Lung (tissue), 12 donors: Measurements from ENCODE around the gene LYZL1. TPM values are rescaled to one million over a fixed set of nuclear protein-coding genes. Genes with fewer than 3 reads are reported as not detected.

Experiments
- ATAC-seq: fragments of 200-7000 bp; cut with Tn5 transposase; one replicate; pipeline ENCODE4 v1.9.1; 2020; ENCODE audit warnings: moderate number of reproducible peaks; ENCODE audit not compliant: insufficient read depth, low FRiP score
- DNase-seq, 3 donors: peaks; one replicate each; pipeline ENCODE4 v3.0.0-alpha.2; 2013 to 2017
- H3K27ac ChIP-seq, 2 donors: one replicate each; pipeline ENCODE4 v1.5.1; 2013; ENCODE audit warnings: mild to moderate bottlenecking in 2 of 2, moderate library complexity in 2 of 2, control low read depth in 1 of 2, inconsistent platforms in 1 of 2, low read depth in 1 of 2, low read length in 1 of 2
- H3K27me3 ChIP-seq, 3 donors: one replicate each; pipeline ENCODE4 v1.5.1; 2013; ENCODE audit warnings: low read length in 2 of 3; ENCODE audit not compliant: control insufficient read depth in 3 of 3, insufficient read depth in 3 of 3
- H3K36me3 ChIP-seq, 4 donors: one replicate each; pipeline ENCODE4 v1.5.1; 2013; ENCODE audit warnings: low read length in 4 of 4, mild to moderate bottlenecking in 1 of 4, moderate library complexity in 1 of 4; ENCODE audit not compliant: control insufficient read depth in 4 of 4, insufficient read depth in 4 of 4
- H3K4me1 ChIP-seq, 5 donors: one replicate each; pipeline ENCODE4 v1.5.1; 2013; ENCODE audit warnings: low read length in 5 of 5, mild to moderate bottlenecking in 2 of 5, moderate library complexity in 1 of 5; ENCODE audit not compliant: control insufficient read depth in 5 of 5, insufficient read depth in 5 of 5
- H3K4me3 ChIP-seq: one replicate; pipeline ENCODE4 v1.5.1; 2013; ENCODE audit warnings: mild to moderate bottlenecking, control low read depth, moderate library complexity
- H3K9ac ChIP-seq, 2 donors: one replicate each; pipeline ENCODE4 v1.5.1; 2013; ENCODE audit warnings: low read length in 2 of 2, control low read depth in 1 of 2; ENCODE audit not compliant: insufficient read depth in 1 of 2
- H3K9me3 ChIP-seq, 4 donors: one replicate each; pipeline ENCODE4 v1.5.1; 2013; ENCODE audit warnings: low read length in 3 of 4, mild to moderate bottlenecking in 1 of 4, moderate library complexity in 1 of 4; ENCODE audit not compliant: control insufficient read depth in 4 of 4, insufficient read depth in 3 of 4
- WGBS, 2 donors: extraction: QIAGEN DNeasy Blood & Tissue Kit; methylation state at CpG; one replicate each; pipeline ENCODE4 v1.1.7; 2013; 5-methylcytosine and 5-hydroxymethylcytosine counted together
- polyA plus RNA-seq, 2 donors: library from polyadenylated mRNA; stranded (reverse); fragments of 200-250 nt; gene quantifications; one replicate each; pipeline ENCODE4 v1.2.1, GENCODE V29; 2013
- total RNA-seq, 2 donors: library from RNA; depleted of rRNA in 1 of 2; stranded (reverse); fragments of >200 nt in 1 of 2; gene quantifications; one replicate each; pipeline ENCODE4 v1.2.1, GENCODE V29; 2014 to 2021
- TF ChIP-seq, protein P1 (sequence below): IDR thresholded peaks from 2 replicates; pipeline ENCODE4 v1.5.1; 2012; ENCODE audit warnings: mild to moderate bottlenecking; ENCODE audit errors: control extremely low read depth, extremely low read depth
- donor health status: control.
- donor health status: control.
- donor health status: Bipolar disorder and iron deficiency.
- donor health status: healthy.
- donor health status: DM: yes; HTN: yes; CAD: no.

Gene LYZL1
- total and polyA plus RNA-seq, 4 donors: not detected

DNA sequence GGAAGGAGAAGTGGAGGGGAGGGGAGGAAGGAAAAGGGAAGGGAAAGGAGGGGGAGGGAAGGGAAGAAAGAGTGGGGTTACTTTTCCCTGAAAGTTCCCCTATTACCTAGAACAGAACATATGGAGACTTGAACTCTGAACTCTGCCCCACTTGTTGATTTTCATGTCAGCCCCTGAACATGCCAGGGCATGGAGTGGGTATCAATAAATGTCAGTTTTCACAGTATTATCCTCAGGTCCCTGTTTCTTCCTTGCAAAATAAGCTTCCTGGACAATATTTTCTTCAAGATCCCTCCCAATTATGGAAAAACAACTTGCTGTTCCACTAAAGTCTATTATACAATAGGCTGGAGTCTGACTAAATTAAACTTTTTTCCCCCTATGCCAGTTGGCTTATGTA, 46.9 kb upstream of the LYZL1 start:
- H3K36me3 ChIP-seq: no peaks in the 10 kb centered on the region
- no peaks in the 10 kb centered on the region for H3K27me3 ChIP-seq
- H3K9ac ChIP-seq: no peak overlapping the region
- H3K4me1 ChIP-seq: peaks cover 0 to 29% (median 0%) of the 10 kb centered on the region in 5 donors
- TF ChIP-seq, protein P1, sequence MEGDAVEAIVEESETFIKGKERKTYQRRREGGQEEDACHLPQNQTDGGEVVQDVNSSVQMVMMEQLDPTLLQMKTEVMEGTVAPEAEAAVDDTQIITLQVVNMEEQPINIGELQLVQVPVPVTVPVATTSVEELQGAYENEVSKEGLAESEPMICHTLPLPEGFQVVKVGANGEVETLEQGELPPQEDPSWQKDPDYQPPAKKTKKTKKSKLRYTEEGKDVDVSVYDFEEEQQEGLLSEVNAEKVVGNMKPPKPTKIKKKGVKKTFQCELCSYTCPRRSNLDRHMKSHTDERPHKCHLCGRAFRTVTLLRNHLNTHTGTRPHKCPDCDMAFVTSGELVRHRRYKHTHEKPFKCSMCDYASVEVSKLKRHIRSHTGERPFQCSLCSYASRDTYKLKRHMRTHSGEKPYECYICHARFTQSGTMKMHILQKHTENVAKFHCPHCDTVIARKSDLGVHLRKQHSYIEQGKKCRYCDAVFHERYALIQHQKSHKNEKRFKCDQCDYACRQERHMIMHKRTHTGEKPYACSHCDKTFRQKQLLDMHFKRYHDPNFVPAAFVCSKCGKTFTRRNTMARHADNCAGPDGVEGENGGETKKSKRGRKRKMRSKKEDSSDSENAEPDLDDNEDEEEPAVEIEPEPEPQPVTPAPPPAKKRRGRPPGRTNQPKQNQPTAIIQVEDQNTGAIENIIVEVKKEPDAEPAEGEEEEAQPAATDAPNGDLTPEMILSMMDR: no peak
- ATAC-seq: no peak
- no peak overlapping the region for H3K4me3 ChIP-seq
- no peak for DNase-seq
- H3K27ac ChIP-seq: no peak overlapping the region
- no peaks in the 10 kb centered on the region for H3K9me3 ChIP-seq

DNA sequence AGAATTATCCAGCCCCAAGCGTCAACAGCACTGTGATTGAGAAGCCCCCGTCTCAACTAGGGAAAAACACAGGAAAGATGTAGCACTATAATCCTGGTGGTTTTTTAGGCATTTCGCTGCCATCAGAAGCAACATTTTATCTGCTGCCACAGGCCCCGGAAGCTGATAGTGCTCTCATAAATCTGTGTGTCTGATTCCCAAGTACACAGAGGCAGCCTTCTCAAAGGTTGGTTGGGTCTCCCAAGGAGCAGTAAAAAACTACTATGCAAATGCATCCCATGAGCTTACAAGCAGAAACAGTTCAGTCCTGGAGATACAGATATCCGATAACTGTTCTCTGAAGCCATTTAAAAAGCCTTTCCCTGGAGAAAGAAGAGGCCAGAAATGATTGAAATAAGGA, 45.8 kb upstream of the LYZL1 start:
- Histone ChIP-seq H3K36me3 (no peaks in the 10 kb centered on the region), H3K27me3 (no peaks in the 10 kb centered on the region), H3K27ac (no peak overlapping the region), H3K4me1 (peaks cover 0 to 23% (median 0%) of the 10 kb centered on the region in 5 donors), H3K9me3 (no peaks in the 10 kb centered on the region), H3K4me3 (no peak overlapping the region), H3K9ac (no peak overlapping the region)
- ATAC-seq (no peak), DNase-seq (no peak)
- TF ChIP-seq, protein P1: no peak
- WGBS, 2 donors: 57 to 75% methylated on average over 5 of the region's 5 CpGs

DNA sequence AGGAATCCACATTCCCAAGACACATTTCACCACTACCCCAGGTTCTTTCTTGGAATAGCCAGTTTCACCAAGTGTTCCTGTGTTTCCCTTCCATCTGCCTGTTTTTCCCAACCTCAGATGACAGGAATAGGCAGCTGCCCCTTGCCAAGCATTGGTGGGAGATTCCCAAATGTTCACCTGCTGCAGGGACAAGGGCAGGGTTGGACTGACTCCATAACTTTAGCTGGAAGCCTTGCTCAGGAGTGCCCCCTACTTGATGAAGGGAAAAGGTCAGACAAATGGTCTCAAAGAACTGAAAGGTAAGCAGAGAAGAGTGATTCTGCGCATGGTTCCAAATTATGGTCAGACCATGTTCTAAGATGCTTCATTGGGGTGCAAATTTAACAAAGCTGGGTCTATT, 45.1 kb upstream of the LYZL1 start:
- DNase-seq (no peak), ATAC-seq (no peak)
- no peak overlapping the region for H3K9ac ChIP-seq
- WGBS, 2 donors: 96% methylated on average over 1 of the region's 1 CpG
- TF ChIP-seq, protein P1: no peak
- H3K4me1 ChIP-seq: peaks cover 0 to 19% (median 0%) of the 10 kb centered on the region in 5 donors
- H3K9me3 ChIP-seq: no peaks in the 10 kb centered on the region
- H3K27me3 ChIP-seq: no peaks in the 10 kb centered on the region
- H3K27ac ChIP-seq: no peak overlapping the region
- no peak overlapping the region for H3K4me3 ChIP-seq
- no peaks in the 10 kb centered on the region for H3K36me3 ChIP-seq

DNA sequence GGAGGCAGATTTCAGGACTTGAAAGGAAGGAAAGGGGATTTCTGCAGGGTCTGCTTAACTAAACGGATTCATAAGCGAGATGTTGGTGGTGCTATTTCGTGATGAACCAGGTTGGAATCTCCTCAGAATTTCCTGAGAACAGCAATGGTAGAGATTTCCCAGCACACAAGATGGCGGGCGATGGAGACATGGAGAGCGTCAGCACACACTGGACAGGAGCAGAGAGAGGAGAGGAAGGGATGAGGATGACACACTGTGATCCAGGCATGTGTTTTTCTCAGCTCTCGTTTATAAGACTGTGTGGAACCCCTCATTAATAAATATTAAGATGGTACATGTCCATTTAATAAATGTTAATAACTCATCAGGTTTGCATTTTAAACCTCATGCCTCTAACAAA, 43.9 kb upstream of the LYZL1 start:
- Histone ChIP-seq H3K9me3 (no peaks in the 10 kb centered on the region), H3K27ac (no peak overlapping the region), H3K27me3 (no peaks in the 10 kb centered on the region), H3K4me3 (no peak overlapping the region), H3K9ac (no peak overlapping the region), H3K4me1 (peaks cover 0 to 13% (median 0%) of the 10 kb centered on the region in 5 donors), H3K36me3 (no peaks in the 10 kb centered on the region)
- ATAC-seq: no peak
- DNase-seq: no peak
- WGBS, 2 donors: 94% methylated on average over 7 of the region's 7 CpGs
- TF ChIP-seq, protein P1: no peak
